Panc1 (cell line): ENCODE results near the gene OAF.

Experiments used
- REST ChIP-seq, 2 experiments: IDR thresholded peaks; 2 replicates each; pipeline ENCODE4 v1.6.1; 2011 to 2012; ENCODE audit warnings: low read depth in 2 of 2, control low read depth in 1 of 2, low read length in 1 of 2, mild to moderate bottlenecking in 1 of 2, moderate library complexity in 1 of 2; ENCODE audit not compliant: insufficient read depth in 1 of 2
- TF ChIP-seq, protein P1 (sequence below): fragments of 450-650 bp; IDR thresholded peaks from 2 replicates; pipeline ENCODE4 v1.5.1; 2017; ENCODE audit warnings: mild to moderate bottlenecking

- TF ChIP-seq REST (IDR thresholded peaks at IDR 0.05; ENCODE audit: insufficient read depth in 1 of 2, low read depth in 2 of 2, low read length in 1 of 2), result no peak
- TF ChIP-seq, protein P1, sequence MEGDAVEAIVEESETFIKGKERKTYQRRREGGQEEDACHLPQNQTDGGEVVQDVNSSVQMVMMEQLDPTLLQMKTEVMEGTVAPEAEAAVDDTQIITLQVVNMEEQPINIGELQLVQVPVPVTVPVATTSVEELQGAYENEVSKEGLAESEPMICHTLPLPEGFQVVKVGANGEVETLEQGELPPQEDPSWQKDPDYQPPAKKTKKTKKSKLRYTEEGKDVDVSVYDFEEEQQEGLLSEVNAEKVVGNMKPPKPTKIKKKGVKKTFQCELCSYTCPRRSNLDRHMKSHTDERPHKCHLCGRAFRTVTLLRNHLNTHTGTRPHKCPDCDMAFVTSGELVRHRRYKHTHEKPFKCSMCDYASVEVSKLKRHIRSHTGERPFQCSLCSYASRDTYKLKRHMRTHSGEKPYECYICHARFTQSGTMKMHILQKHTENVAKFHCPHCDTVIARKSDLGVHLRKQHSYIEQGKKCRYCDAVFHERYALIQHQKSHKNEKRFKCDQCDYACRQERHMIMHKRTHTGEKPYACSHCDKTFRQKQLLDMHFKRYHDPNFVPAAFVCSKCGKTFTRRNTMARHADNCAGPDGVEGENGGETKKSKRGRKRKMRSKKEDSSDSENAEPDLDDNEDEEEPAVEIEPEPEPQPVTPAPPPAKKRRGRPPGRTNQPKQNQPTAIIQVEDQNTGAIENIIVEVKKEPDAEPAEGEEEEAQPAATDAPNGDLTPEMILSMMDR, result no peak
Measured at GRCh38 chr11:120238968-120239620, 28.3 kb downstream of the OAF start.
